ENCODE data around the gene CACNA1I.

DNA sequence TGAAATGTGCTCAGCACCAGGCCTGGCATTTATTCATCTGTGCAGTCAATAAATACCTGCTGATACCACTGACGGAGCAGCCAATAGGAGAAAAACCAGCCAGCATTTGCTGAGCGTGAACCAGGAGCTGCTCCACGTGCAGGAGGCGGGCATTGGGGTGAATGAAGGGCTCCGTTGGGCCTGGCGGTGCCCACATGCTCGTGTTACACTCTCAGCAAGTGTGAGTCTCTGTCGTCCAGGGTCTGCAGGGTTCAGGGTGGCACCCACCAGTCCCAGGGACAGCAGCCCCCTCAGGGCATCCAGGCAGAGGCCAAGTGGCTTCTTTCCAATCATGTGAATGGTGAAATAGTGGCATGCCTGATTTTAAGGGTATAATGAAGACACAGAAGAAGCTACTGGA, 33.8 kb upstream of the CACNA1I start:
- TF ChIP-seq, protein P1, sequence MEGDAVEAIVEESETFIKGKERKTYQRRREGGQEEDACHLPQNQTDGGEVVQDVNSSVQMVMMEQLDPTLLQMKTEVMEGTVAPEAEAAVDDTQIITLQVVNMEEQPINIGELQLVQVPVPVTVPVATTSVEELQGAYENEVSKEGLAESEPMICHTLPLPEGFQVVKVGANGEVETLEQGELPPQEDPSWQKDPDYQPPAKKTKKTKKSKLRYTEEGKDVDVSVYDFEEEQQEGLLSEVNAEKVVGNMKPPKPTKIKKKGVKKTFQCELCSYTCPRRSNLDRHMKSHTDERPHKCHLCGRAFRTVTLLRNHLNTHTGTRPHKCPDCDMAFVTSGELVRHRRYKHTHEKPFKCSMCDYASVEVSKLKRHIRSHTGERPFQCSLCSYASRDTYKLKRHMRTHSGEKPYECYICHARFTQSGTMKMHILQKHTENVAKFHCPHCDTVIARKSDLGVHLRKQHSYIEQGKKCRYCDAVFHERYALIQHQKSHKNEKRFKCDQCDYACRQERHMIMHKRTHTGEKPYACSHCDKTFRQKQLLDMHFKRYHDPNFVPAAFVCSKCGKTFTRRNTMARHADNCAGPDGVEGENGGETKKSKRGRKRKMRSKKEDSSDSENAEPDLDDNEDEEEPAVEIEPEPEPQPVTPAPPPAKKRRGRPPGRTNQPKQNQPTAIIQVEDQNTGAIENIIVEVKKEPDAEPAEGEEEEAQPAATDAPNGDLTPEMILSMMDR (IDR thresholded peaks at IDR 0.05): no peak
- no peak for TF ChIP-seq POLR2A (IDR thresholded peaks at IDR 0.05)
- no peak for TF ChIP-seq EP300 (IDR thresholded peaks at IDR 0.05)
